Adrenal gland (tissue), 12 donors: Measurements from ENCODE around the gene C8B. TPM values are rescaled to one million over a fixed set of nuclear protein-coding genes. Genes with fewer than 3 reads are reported as not detected.

Source experiments
- DNase-seq, 7 donors: peaks; one replicate each; pipeline ENCODE4 v3.0.0-alpha.2; 2019 to 2020
- H3K27ac ChIP-seq, 5 donors: fragments of 200-600 bp; sonication (generic) in 4 of 5; 1 replicate in 3 of 5; 2 replicates in 2 of 5; pipeline versions ENCODE4 v1.5.1 to v1.8.0; 2016 to 2020; ENCODE audit warnings: mild to moderate bottlenecking in 1 of 5
- H3K27me3 ChIP-seq: fragments of 200-600 bp; 2 replicates; pipeline ENCODE4 v1.8.0; 2021
- H3K36me3 ChIP-seq, 2 donors: fragments of 200-600 bp; replicated peaks in 1 of 2; 1 replicate in 1 of 2; 2 replicates in 1 of 2; pipeline versions ENCODE4 v1.5.1 to v1.8.0; 2018 to 2022
- H3K4me1 ChIP-seq, 2 donors: fragments of 200-600 bp; replicated peaks in 1 of 2; 1 replicate in 1 of 2; 2 replicates in 1 of 2; pipeline versions ENCODE4 v1.5.1 to v1.8.0; 2018 to 2021
- H3K4me3 ChIP-seq, 4 donors: fragments of 200-600 bp; sonication (generic) in 3 of 4; one replicate each; pipeline ENCODE4 v1.5.1; 2016 to 2018
- H3K9me3 ChIP-seq, 3 donors: fragments of 200-600 bp; sonication (generic) in 1 of 3; replicated peaks in 1 of 3; 1 replicate in 2 of 3; 2 replicates in 1 of 3; pipeline versions ENCODE4 v1.5.1 to v1.8.0; 2016 to 2021
- CTCF ChIP-seq, 6 experiments: fragments of 450-650 bp in 4 of 6; fragments of 200-600 bp in 2 of 6; sonication (generic) in 1 of 6; IDR thresholded peaks; 1 replicate in 5 of 6; 2 replicates in 1 of 6; pipeline versions ENCODE4 v1.5.1 to v1.8.0; 2016 to 2021; ENCODE audit warnings: antibody characterized with exemption in 6 of 6, mild to moderate bottlenecking in 2 of 6, moderate library complexity in 1 of 6
- POLR2A ChIP-seq, 2 donors: fragments of 450-650 bp; IDR thresholded peaks; one replicate each; pipeline ENCODE4 v1.6.1; 2017; ENCODE audit warnings: antibody characterized with exemption in 2 of 2, mild to moderate bottlenecking in 2 of 2, moderate library complexity in 1 of 2
- WGBS, 4 donors: extraction: QIAGEN DNeasy Blood & Tissue Kit in 2 of 4; methylation state at CpG; one replicate each; pipeline versions ENCODE4 v1.1.5 to v1.1.7; 2013 to 2017; 5-methylcytosine and 5-hydroxymethylcytosine counted together
- intact Hi-C, 2 donors: fragments of 100-400 bp; cut with DNase I; formaldehyde crosslinking; loops; one replicate each; pipeline versions ENCODE4 v1.14.1 to v1.15.0; 2022 to 2023
- polyA plus RNA-seq, 3 donors: library from polyadenylated mRNA; stranded (reverse); fragments of 200-250 nt in 2 of 3; fragments of 350-450 nt in 1 of 3; fragmentation: Illumina TruSeq in 1 of 3; extraction: RNeasy Lipid Tissue Mini Kit (QIAGEN cat#74804) in 1 of 3; gene quantifications; one replicate each; pipeline ENCODE4 v1.2.3, GENCODE V29; 2013 to 2014
- total RNA-seq, 9 donors: library from RNA; depleted of rRNA in 4 of 9; stranded (reverse); fragments of >200 nt in 4 of 9; fragments of 120-200 nt in 1 of 9; fragmentation: NEBNext Ultra II Directional in 1 of 9; extraction: Animal tissue kit (Norgen Biotek cat#: 25700) in 1 of 9; gene quantifications; one replicate each; pipeline versions ENCODE4 v1.1.0 to v1.2.4, GENCODE V29; 2013 to 2023
- donor health status: healthy with polysubstance abuse.
- donor health status: Bipolar disorder and iron deficiency.
- donor health status: DM: yes; HTN: yes; CAD: no.
- donor health status: DM: no; HTN: no; CAD: no.
- donor health status: DM: no; HTN: no; CAD: no.
- donor health status: DM: yes; HTN: yes; CAD: no.

The C8B gene
- total and polyA plus RNA-seq, 12 donors: 0.03 TPM; not detected in 11

- Histone ChIP-seq H3K27ac (no peak overlapping the region), H3K4me3 (no peak overlapping the region), H3K27me3 (no peaks in the 10 kb centered on the region), H3K36me3 (no peaks in the 10 kb centered on the region), H3K9me3 (no peaks in the 10 kb centered on the region), H3K4me1 (no peaks in the 10 kb centered on the region)
- intact Hi-C loops: no loop called here
- DNase-seq: no peak
- WGBS, 4 donors: 86 to 90% (median 89%) methylated on average over 4 of the region's 4 CpGs
- TF ChIP-seq POLR2A (IDR thresholded peaks at IDR 0.05) (no peak), CTCF (IDR thresholded peaks at IDR 0.05) (no peak)
These were observed 44.7 kb upstream of the C8B start for GRCh38 chr1:57010511-57010910.

GRCh38 chr1:57007948-57008347 lies 42.1 kb upstream of the C8B start:
- no peak overlapping the region for H3K27ac ChIP-seq
- no peak overlapping the region for H3K4me3 ChIP-seq
- no peak for DNase-seq
- TF ChIP-seq POLR2A (IDR thresholded peaks at IDR 0.05) (no peak), CTCF (IDR thresholded peaks at IDR 0.05) (no peak)
- no peaks in the 10 kb centered on the region for H3K27me3 ChIP-seq
- no peaks in the 10 kb centered on the region for H3K4me1 ChIP-seq
- 46 to 63% (median 57%) methylated on average over 2 of the region's 2 CpGs for WGBS, 4 donors
- no peaks in the 10 kb centered on the region for H3K9me3 ChIP-seq
- no peaks in the 10 kb centered on the region for H3K36me3 ChIP-seq
- intact Hi-C loops: no loop called here

- TF ChIP-seq CTCF (IDR thresholded peaks at IDR 0.05): no peak
- TF ChIP-seq POLR2A (IDR thresholded peaks at IDR 0.05): no peak
- DNase-seq: no peak
- Histone ChIP-seq H3K4me1 (no peaks in the 10 kb centered on the region), H3K27me3 (no peaks in the 10 kb centered on the region), H3K9me3 (no peaks in the 10 kb centered on the region), H3K27ac (no peak overlapping the region), H3K36me3 (no peaks in the 10 kb centered on the region), H3K4me3 (no peak overlapping the region)
- WGBS, 4 donors: 47 to 64% (median 57%) methylated on average over 2 of the region's 2 CpGs
- intact Hi-C loops: no loop called here
These were observed 41.7 kb upstream of the C8B start for GRCh38 chr1:57007472-57007871.

GRCh38 chr1:57003398-57004139 lies 37.8 kb upstream of the C8B start:
- Histone ChIP-seq H3K4me1 (no peaks in the 10 kb centered on the region), H3K27me3 (no peaks in the 10 kb centered on the region), H3K27ac (no peak overlapping the region), H3K9me3 (no peaks in the 10 kb centered on the region), H3K36me3 (no peaks in the 10 kb centered on the region), H3K4me3 (no peak overlapping the region)
- intact Hi-C loops: no loop called here
- no peak for TF ChIP-seq POLR2A (IDR thresholded peaks at IDR 0.05)
- no peak for TF ChIP-seq CTCF (IDR thresholded peaks at IDR 0.05)
- 49 to 59% (median 54%) methylated on average over 4 of the region's 4 CpGs for WGBS, 4 donors
- no peak for DNase-seq
